HepG2 (cell line): ENCODE results near the gene ZNF616. TPM values are rescaled to one million over a fixed set of nuclear protein-coding genes. Genes with fewer than 3 reads are reported as not detected.

Experiments
- AHR ChIP-seq: IDR thresholded peaks from 2 replicates; pipeline ENCODE4 v1.6.1; 2018; ENCODE audit warnings: missing genetic modification reagents, missing compliant biosample characterization
- ARID4A ChIP-seq: sonication (generic); formaldehyde crosslinking; IDR thresholded peaks from 2 replicates; pipeline ENCODE4 v1.5.0; 2020; ENCODE audit warnings: mild to moderate bottlenecking, missing genetic modification reagents, borderline replicate concordance
- ATM ChIP-seq: fragments of 450-650 bp; IDR thresholded peaks from 2 replicates; pipeline ENCODE4 v1.7.1; 2017; ENCODE audit warnings: mild to moderate bottlenecking, borderline replicate concordance
- BATF2 ChIP-seq: sonication (generic); formaldehyde crosslinking; IDR thresholded peaks from 2 replicates; pipeline ENCODE4 v1.8.0; 2022; ENCODE audit warnings: mild to moderate bottlenecking, missing genetic modification reagents, moderate library complexity
- CEBPB ChIP-seq: IDR thresholded peaks from 2 replicates; pipeline ENCODE4 v1.6.1; 2011; ENCODE audit warnings: low read depth, low read length, improper control_type of control experiment, borderline replicate concordance
- CERS6 ChIP-seq: sonication (generic); formaldehyde crosslinking; IDR thresholded peaks from 2 replicates; pipeline ENCODE4 v1.5.0; 2020; ENCODE audit warnings: missing genetic modification reagents
- CHCHD3 ChIP-seq: sonication (generic); formaldehyde crosslinking; IDR thresholded peaks from 2 replicates; pipeline ENCODE4 v1.8.0; 2022; ENCODE audit warnings: mild to moderate bottlenecking, missing genetic modification reagents, moderate library complexity
- NFE2L1 ChIP-seq: sonication (generic); formaldehyde crosslinking; IDR thresholded peaks from 2 replicates; pipeline ENCODE4 v1.4.0; 2020; ENCODE audit warnings: missing genetic modification reagents, mild to moderate bottlenecking, borderline replicate concordance
- PATZ1 ChIP-seq: sonication (generic); formaldehyde crosslinking; IDR thresholded peaks from 2 replicates; pipeline ENCODE4 v1.4.0; 2020; ENCODE audit warnings: missing genetic modification reagents
- RARA ChIP-seq: IDR thresholded peaks from 2 replicates; pipeline ENCODE4 v1.6.1; 2016; ENCODE audit warnings: missing genetic modification reagents, missing compliant biosample characterization
- RXRB ChIP-seq: IDR thresholded peaks from 2 replicates; pipeline ENCODE4 v1.6.1; 2016; ENCODE audit warnings: borderline replicate concordance, missing genetic modification reagents, missing compliant biosample characterization
- SSRP1 ChIP-seq: IDR thresholded peaks from 2 replicates; pipeline ENCODE4 v1.6.1; 2016; ENCODE audit warnings: control low read depth
- ZBTB10 ChIP-seq: sonication (generic); formaldehyde crosslinking; IDR thresholded peaks from 2 replicates; pipeline ENCODE4 v1.4.0; 2020; ENCODE audit warnings: missing genetic modification reagents, borderline replicate concordance
- ZNF18 ChIP-seq: sonication (generic); formaldehyde crosslinking; IDR thresholded peaks from 2 replicates; pipeline ENCODE4 v1.8.0; 2022; ENCODE audit warnings: mild to moderate bottlenecking, missing genetic modification reagents; ENCODE audit not compliant: insufficient replicate concordance
- ZNF484 ChIP-seq: sonication (generic); formaldehyde crosslinking; IDR thresholded peaks from 2 replicates; pipeline ENCODE4 v1.5.1; 2020; ENCODE audit warnings: mild to moderate bottlenecking, low read depth, missing genetic modification reagents, borderline replicate concordance
- ZNF737 ChIP-seq: sonication (generic); formaldehyde crosslinking; IDR thresholded peaks from 2 replicates; pipeline ENCODE4 v1.5.0; 2020; ENCODE audit warnings: missing genetic modification reagents, mild to moderate bottlenecking, borderline replicate concordance
- polyA plus RNA-seq, 8 experiments: library from polyadenylated mRNA; depleted of rRNA in 3 of 8; stranded (reverse) in 7 of 8; unstranded in 1 of 8; fragments of >200 nt; fragmentation: Illumina TruSeq in 4 of 8; extraction: Trizol in 4 of 8; gene quantifications; 2 replicates each; pipeline versions ENCODE4 v1.2.1 to v1.2.3, GENCODE V29; 2011 to 2016; ENCODE audit warnings: low read depth in 4 of 8, missing spikeins in 1 of 8, mixed read lengths in 1 of 8; ENCODE audit not compliant: insufficient read depth in 1 of 8
- total RNA-seq, 5 experiments: library from RNA; depleted of rRNA; stranded (reverse); fragments of >200 nt; fragmentation: Illumina TruSeq; extraction: Trizol; gene quantifications; 2 replicates each; pipeline ENCODE4 v1.2.3, GENCODE V29; 2016; ENCODE audit warnings: low read depth in 1 of 5

The ZNF616 gene
- total and polyA plus RNA-seq, 2 of the 13 experiments (the other 11 are each of a cell fraction or from before 2014, with no cell fraction given): 2.2 to 10.4 TPM

- no peak for TF ChIP-seq BATF2 (CRISPR knock-in tag)
- TF ChIP-seq ZNF737: no peak
- no peak for TF ChIP-seq SSRP1 (CRISPR knock-in tag)
- TF ChIP-seq ZNF484: no peak
- no peak for TF ChIP-seq CERS6 (CRISPR knock-in tag)
- no peak for TF ChIP-seq PATZ1 (CRISPR knock-in tag)
- peak; percentile 35; the same call in 1 of the 2 replicates for TF ChIP-seq RXRB (CRISPR knock-in tag)
- TF ChIP-seq AHR: no peak
- no peak for TF ChIP-seq CHCHD3 (CRISPR knock-in tag)
- 0 out of 2 replicates have a peak, but pooled peaks have one; percentile 13 for TF ChIP-seq RARA (CRISPR knock-in tag)
- TF ChIP-seq ATM: no peak
- TF ChIP-seq CEBPB: peak; percentile 42; the same call in 1 of the 2 replicates
- TF ChIP-seq ZBTB10 (CRISPR knock-in tag): no peak
- TF ChIP-seq NFE2L1 (CRISPR knock-in tag): no peak
- no peak for TF ChIP-seq ARID4A (CRISPR knock-in tag)
- no peak for TF ChIP-seq ZNF18 (CRISPR knock-in tag)
Observed at GRCh38 chr19:52099497-52100138, 40.1 kb downstream of the ZNF616 start (continued).
